GM18520 (cell line): Measurements from ENCODE around the gene ZBTB20.

ENCODE experiments used
- ATAC-seq: cut with Tn5 transposase; IDR thresholded peaks from one replicate; pipeline ENCODE4 v1.9.1; 2021; ENCODE audit not compliant: unreplicated experiment

Gene ZBTB20

GRCh38 chr3:114427285-114428043, 719.6 kb downstream of the ZBTB20 start:
- peak; percentile 6 for ATAC-seq

- no peak for ATAC-seq
Observed at GRCh38 chr3:114424337-114424736, 722.8 kb downstream of the ZBTB20 start.

GRCh38 chr3:114421204-114421603, 725.9 kb downstream of the ZBTB20 start:
- ATAC-seq = no peak

GRCh38 chr3:114420072-114420471, 727.0 kb downstream of the ZBTB20 start:
- ATAC-seq = no peak

GRCh38 chr3:114418724-114419543, 728.2 kb downstream of the ZBTB20 start:
- ATAC-seq = peak; percentile 45

GRCh38 chr3:114418107-114418506, 729.0 kb downstream of the ZBTB20 start:
- peak; percentile 94 for ATAC-seq

- no peak for ATAC-seq
Observed at GRCh38 chr3:114417675-114418074, 729.4 kb downstream of the ZBTB20 start.

- no peak for ATAC-seq
Observed at GRCh38 chr3:114417265-114417664, 729.8 kb downstream of the ZBTB20 start.

- peak; percentile 69 for ATAC-seq
Observed at GRCh38 chr3:114411811-114412803, 735.0 kb downstream of the ZBTB20 start.

GRCh38 chr3:114411190-114411668, 735.9 kb downstream of the ZBTB20 start:
- no peak for ATAC-seq

GRCh38 chr3:114408736-114409670, 738.1 kb downstream of the ZBTB20 start:
- ATAC-seq = no peak

GRCh38 chr3:114406922-114407321, 740.2 kb downstream of the ZBTB20 start:
- no peak for ATAC-seq

- ATAC-seq = no peak
Observed at GRCh38 chr3:114406286-114406685, 740.8 kb downstream of the ZBTB20 start.

GRCh38 chr3:114405202-114405990, 741.7 kb downstream of the ZBTB20 start:
- ATAC-seq = no peak

GRCh38 chr3:114404590-114404989, 742.5 kb downstream of the ZBTB20 start:
- no peak for ATAC-seq

GRCh38 chr3:114402838-114403237, 744.2 kb downstream of the ZBTB20 start:
- ATAC-seq = no peak

- ATAC-seq = no peak
Observed at GRCh38 chr3:114401346-114401745, 745.7 kb downstream of the ZBTB20 start.

GRCh38 chr3:114400371-114400770, 746.7 kb downstream of the ZBTB20 start:
- ATAC-seq = no peak

- ATAC-seq = no peak
Observed at GRCh38 chr3:114394551-114394950, 752.5 kb downstream of the ZBTB20 start.
